ENCODE measurements around the gene METAP2.

GRCh38 chr12:95458761-95459160 is 15.2 kb upstream of the METAP2 start:
- no peak for TF ChIP-seq ZNF561 (tag by site-specific recombination; IDR thresholded peaks at IDR 0.05; ENCODE audit: borderline replicate concordance)
- no peak for TF ChIP-seq ZNF416 (tag by site-specific recombination; IDR thresholded peaks at IDR 0.05)
- TF ChIP-seq, protein P1, sequence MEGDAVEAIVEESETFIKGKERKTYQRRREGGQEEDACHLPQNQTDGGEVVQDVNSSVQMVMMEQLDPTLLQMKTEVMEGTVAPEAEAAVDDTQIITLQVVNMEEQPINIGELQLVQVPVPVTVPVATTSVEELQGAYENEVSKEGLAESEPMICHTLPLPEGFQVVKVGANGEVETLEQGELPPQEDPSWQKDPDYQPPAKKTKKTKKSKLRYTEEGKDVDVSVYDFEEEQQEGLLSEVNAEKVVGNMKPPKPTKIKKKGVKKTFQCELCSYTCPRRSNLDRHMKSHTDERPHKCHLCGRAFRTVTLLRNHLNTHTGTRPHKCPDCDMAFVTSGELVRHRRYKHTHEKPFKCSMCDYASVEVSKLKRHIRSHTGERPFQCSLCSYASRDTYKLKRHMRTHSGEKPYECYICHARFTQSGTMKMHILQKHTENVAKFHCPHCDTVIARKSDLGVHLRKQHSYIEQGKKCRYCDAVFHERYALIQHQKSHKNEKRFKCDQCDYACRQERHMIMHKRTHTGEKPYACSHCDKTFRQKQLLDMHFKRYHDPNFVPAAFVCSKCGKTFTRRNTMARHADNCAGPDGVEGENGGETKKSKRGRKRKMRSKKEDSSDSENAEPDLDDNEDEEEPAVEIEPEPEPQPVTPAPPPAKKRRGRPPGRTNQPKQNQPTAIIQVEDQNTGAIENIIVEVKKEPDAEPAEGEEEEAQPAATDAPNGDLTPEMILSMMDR (tag by site-specific recombination; IDR thresholded peaks at IDR 0.05): no peak
- TF ChIP-seq MYNN (tag by site-specific recombination; IDR thresholded peaks at IDR 0.05; ENCODE audit: borderline replicate concordance): no peak
- TF ChIP-seq ZNF677 (tag by site-specific recombination; IDR thresholded peaks at IDR 0.05): no peak
- TF ChIP-seq MZF1 (tag by site-specific recombination; IDR thresholded peaks at IDR 0.05; ENCODE audit: borderline replicate concordance): no peak
- no peak for TF ChIP-seq ZNF76 (tag by site-specific recombination; IDR thresholded peaks at IDR 0.05; ENCODE audit: borderline replicate concordance, low read depth)
- no peak for TF ChIP-seq PRDM10 (tag by site-specific recombination; IDR thresholded peaks at IDR 0.05)
- TF ChIP-seq, protein P2, sequence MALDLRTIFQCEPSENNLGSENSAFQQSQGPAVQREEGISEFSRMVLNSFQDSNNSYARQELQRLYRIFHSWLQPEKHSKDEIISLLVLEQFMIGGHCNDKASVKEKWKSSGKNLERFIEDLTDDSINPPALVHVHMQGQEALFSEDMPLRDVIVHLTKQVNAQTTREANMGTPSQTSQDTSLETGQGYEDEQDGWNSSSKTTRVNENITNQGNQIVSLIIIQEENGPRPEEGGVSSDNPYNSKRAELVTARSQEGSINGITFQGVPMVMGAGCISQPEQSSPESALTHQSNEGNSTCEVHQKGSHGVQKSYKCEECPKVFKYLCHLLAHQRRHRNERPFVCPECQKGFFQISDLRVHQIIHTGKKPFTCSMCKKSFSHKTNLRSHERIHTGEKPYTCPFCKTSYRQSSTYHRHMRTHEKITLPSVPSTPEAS (tag by site-specific recombination; IDR thresholded peaks at IDR 0.05): no peak
- TF ChIP-seq ZNF626 (tag by site-specific recombination; IDR thresholded peaks at IDR 0.05): no peak
- no peak for TF ChIP-seq ZFP41 (tag by site-specific recombination; IDR thresholded peaks at IDR 0.05; ENCODE audit: borderline replicate concordance)

Measured in HEK293 (cell line).